ENCODE data around the gene PIGT. TPM values are rescaled to one million over a fixed set of nuclear protein-coding genes. Genes with fewer than 3 reads are reported as not detected.

PIGT gene
- polyA plus RNA-seq, 3 donors, result 49.2 to 87.6 (median 59.7) TPM

DNA sequence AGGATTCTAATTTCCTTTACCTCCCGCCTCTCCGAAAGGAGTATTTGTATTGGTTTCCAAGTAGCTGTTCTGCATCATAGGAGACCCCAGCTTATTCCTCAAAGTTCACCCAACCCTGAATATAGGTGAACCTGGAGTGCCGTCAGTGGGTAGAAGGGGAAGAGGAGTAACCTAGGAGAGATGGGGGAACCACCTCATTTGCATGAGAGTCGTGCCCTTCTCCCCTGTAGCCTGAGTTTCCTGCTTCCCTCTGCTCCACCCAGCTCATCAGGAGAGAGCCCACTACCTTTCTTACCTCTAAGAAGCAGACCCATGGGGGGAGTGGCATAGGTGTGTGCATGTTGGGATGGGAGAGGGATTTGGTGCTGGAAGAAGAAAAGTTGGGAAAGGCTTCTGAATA, 36.3 kb downstream of the PIGT start:
- no peaks in the 10 kb centered on the region for H3K36me3 ChIP-seq (replicated peaks in 1 of 2; ENCODE audit: control insufficient read depth in 1 of 2, insufficient read depth in 2 of 2, low read length in 2 of 2)
- H3K9me3 ChIP-seq (replicated peaks in 1 of 2; ENCODE audit: control insufficient read depth in 1 of 2, insufficient read depth in 1 of 2, low read length in 2 of 2), result no peaks in the 10 kb centered on the region
- H3K4me1 Mint-ChIP-seq, result peaks cover 33% of the 10 kb centered on the region
- H3K27ac Mint-ChIP-seq, result peak overlapping the region in 2 of 7 donors; percentile 11 to 77
- H2AFZ ChIP-seq (ENCODE audit: insufficient read depth, low read depth, low read length, poor library complexity, severe bottlenecking), result no peak overlapping the region
- intact Hi-C loops (cut with micrococcal nuclease), result loop anchor here in 1 of 2 donors (5.0 kb wide), 1 partner anchor 135 kb away; no protein-coding TSS in a partner anchor
- DNase-seq, result peak; percentile 10 to 58 (median 37)
- H3K4me3 Mint-ChIP-seq, result peak overlapping the region in 1 of 2 donors; percentile 72
- no peak overlapping the region for H3K27ac ChIP-seq (ENCODE audit: low read depth in 1 of 2, low read length in 2 of 2)
- peak overlapping the region in 1 of 3 experiments; percentile 15 for H3K4me3 ChIP-seq (replicated peaks in 1 of 3; ENCODE audit: low read depth in 2 of 3, low read length in 3 of 3)
- TF ChIP-seq, protein P1, sequence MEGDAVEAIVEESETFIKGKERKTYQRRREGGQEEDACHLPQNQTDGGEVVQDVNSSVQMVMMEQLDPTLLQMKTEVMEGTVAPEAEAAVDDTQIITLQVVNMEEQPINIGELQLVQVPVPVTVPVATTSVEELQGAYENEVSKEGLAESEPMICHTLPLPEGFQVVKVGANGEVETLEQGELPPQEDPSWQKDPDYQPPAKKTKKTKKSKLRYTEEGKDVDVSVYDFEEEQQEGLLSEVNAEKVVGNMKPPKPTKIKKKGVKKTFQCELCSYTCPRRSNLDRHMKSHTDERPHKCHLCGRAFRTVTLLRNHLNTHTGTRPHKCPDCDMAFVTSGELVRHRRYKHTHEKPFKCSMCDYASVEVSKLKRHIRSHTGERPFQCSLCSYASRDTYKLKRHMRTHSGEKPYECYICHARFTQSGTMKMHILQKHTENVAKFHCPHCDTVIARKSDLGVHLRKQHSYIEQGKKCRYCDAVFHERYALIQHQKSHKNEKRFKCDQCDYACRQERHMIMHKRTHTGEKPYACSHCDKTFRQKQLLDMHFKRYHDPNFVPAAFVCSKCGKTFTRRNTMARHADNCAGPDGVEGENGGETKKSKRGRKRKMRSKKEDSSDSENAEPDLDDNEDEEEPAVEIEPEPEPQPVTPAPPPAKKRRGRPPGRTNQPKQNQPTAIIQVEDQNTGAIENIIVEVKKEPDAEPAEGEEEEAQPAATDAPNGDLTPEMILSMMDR (IDR thresholded peaks at IDR 0.05), result no peak
- H3K36me3 Mint-ChIP-seq, result no peaks in the 10 kb centered on the region
- no peaks in the 10 kb centered on the region for H3K9me3 Mint-ChIP-seq
- H3K4me2 ChIP-seq (replicated peaks; ENCODE audit: extremely low read depth, low read length, poor library complexity, severe bottlenecking), result peak overlapping the region; percentile 29
- H3K4me1 ChIP-seq (ENCODE audit: control insufficient read depth in 1 of 2, insufficient read depth in 2 of 2, low read length in 2 of 2), result peaks cover 37 to 41% of the 10 kb centered on the region in 2 donors
- no CpG with 5 or more reads among the region's 4 CpGs for WGBS (ENCODE audit: insufficient coverage)
- no peaks in the 10 kb centered on the region for H3K79me2 ChIP-seq (ENCODE audit: insufficient read depth, low read length)
- no peak overlapping the region for H3K9ac ChIP-seq (ENCODE audit: insufficient read depth, low read length, poor library complexity, severe bottlenecking)
- H4K20me1 ChIP-seq (ENCODE audit: insufficient read depth, low read length), result no peaks in the 10 kb centered on the region
- H3K27me3 Mint-ChIP-seq (ENCODE audit: low read depth in 3 of 3), result peaks cover 3 to 8% (median 5%) of the 10 kb centered on the region in 3 donors
- no peaks in the 10 kb centered on the region for H3K27me3 ChIP-seq (ENCODE audit: control insufficient read depth in 2 of 2, insufficient read depth in 2 of 2, low read length in 2 of 2)

DNA sequence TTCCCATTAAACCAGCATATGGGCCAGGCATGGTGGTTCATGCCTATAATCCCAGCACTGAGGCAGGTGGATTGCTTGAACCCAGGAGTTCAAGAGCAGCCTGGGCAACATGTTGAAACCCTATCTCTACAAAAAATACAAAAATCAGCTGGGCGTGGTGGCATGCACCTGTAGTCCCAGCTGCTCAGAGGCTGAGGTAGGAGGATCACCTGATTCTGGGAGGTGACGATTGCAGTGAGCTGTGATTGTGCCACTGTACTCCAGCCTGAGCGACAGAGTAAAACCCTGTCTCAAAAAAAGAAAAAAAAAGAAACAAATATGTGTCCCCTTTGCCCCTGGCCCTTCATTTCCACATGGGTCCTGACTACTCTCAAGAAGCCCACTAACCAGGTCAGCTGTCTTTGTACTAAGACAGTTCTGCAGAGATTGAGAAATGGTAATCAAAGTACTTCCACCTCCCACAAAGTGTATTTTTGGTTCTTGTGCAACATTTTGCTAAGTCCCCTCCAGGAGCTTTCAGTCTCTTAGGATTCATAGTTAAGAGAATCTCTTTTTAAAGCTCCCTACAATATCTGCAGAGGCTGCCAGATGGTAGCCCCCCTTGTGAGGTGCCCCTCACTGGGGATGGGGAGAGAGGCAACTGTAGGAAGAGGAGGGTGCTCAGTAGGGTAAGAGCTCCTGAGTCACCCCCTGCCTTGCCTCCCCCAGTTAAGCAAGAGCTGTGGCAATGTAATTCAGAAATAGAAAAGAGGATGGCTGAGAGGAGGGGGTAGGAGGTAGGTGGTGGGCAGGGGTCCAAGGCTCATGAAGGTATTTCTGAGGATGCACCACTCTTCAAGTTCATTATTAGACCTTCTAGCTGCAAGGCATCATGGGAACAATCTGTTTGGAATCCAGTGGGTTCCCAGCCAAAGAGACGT, 37.1 kb downstream of the PIGT start:
- H3K4me3 Mint-ChIP-seq, result peak overlapping the region in 1 of 2 donors; percentile 48
- H3K27ac Mint-ChIP-seq, result peak overlapping the region in 4 of 7 donors; percentile 33 to 84 (median 64)
- H3K27me3 Mint-ChIP-seq (ENCODE audit: low read depth in 3 of 3), result peaks cover 1 to 6% (median 3%) of the 10 kb centered on the region in 3 donors
- Histone ChIP-seq H3K27ac (ENCODE audit: low read depth in 1 of 2, low read length in 2 of 2) (peak overlapping the region in 1 of 2 donors; percentile 18), H3K4me2 (replicated peaks; ENCODE audit: extremely low read depth, low read length, poor library complexity, severe bottlenecking) (peak overlapping the region; percentile 36), H3K4me3 (replicated peaks in 1 of 3; ENCODE audit: low read depth in 2 of 3, low read length in 3 of 3) (peak overlapping the region in 1 of 3 experiments; percentile 15), H3K79me2 (ENCODE audit: insufficient read depth, low read length) (no peaks in the 10 kb centered on the region), H3K9ac (ENCODE audit: insufficient read depth, low read length, poor library complexity, severe bottlenecking) (no peak overlapping the region), H4K20me1 (ENCODE audit: insufficient read depth, low read length) (no peaks in the 10 kb centered on the region), H3K9me3 (replicated peaks in 1 of 2; ENCODE audit: control insufficient read depth in 1 of 2, insufficient read depth in 1 of 2, low read length in 2 of 2) (no peaks in the 10 kb centered on the region), H2AFZ (ENCODE audit: insufficient read depth, low read depth, low read length, poor library complexity, severe bottlenecking) (peak overlapping the region; percentile 25), H3K36me3 (replicated peaks in 1 of 2; ENCODE audit: control insufficient read depth in 1 of 2, insufficient read depth in 2 of 2, low read length in 2 of 2) (no peaks in the 10 kb centered on the region), H3K4me1 (ENCODE audit: control insufficient read depth in 1 of 2, insufficient read depth in 2 of 2, low read length in 2 of 2) (peaks cover 37 to 41% of the 10 kb centered on the region in 2 donors), H3K27me3 (ENCODE audit: control insufficient read depth in 2 of 2, insufficient read depth in 2 of 2, low read length in 2 of 2) (no peaks in the 10 kb centered on the region)
- WGBS (ENCODE audit: insufficient coverage), result 94% methylated on average over 2 of the region's 4 CpGs
- H3K36me3 Mint-ChIP-seq, result no peaks in the 10 kb centered on the region
- intact Hi-C loops (cut with micrococcal nuclease), result loop anchor here in 1 of 2 donors (5.0 kb wide), 1 partner anchor 136 kb away; no protein-coding TSS in a partner anchor
- no peaks in the 10 kb centered on the region for H3K9me3 Mint-ChIP-seq
- peaks cover 33% of the 10 kb centered on the region for H3K4me1 Mint-ChIP-seq
- peak; percentile 12 to 46 (median 45) for DNase-seq
- TF ChIP-seq, protein P1 (IDR thresholded peaks at IDR 0.05), result no peak
